ENCODE data around the gene SLC37A1.

SLC37A1 gene

GRCh38 chr21:42500225-42500624, 13.4 kb upstream of the SLC37A1 start:
- no peak for TF ChIP-seq CTCF (IDR thresholded peaks at IDR 0.05)

- TF ChIP-seq CTCF (IDR thresholded peaks at IDR 0.05), result no peak
Observed at GRCh38 chr21:42500736-42501135, 12.9 kb upstream of the SLC37A1 start.

- no peak for TF ChIP-seq CTCF (IDR thresholded peaks at IDR 0.05)
Observed at GRCh38 chr21:42503711-42504110, 9.9 kb upstream of the SLC37A1 start.

- TF ChIP-seq CTCF (IDR thresholded peaks at IDR 0.05), result no peak
Observed at GRCh38 chr21:42505090-42505726, 8.4 kb upstream of the SLC37A1 start.

- TF ChIP-seq CTCF (IDR thresholded peaks at IDR 0.05), result no peak
Observed at GRCh38 chr21:42507418-42507817, 6.2 kb upstream of the SLC37A1 start.

- TF ChIP-seq CTCF (IDR thresholded peaks at IDR 0.05), result no peak
Observed at GRCh38 chr21:42508371-42508770, 5.3 kb upstream of the SLC37A1 start.

- TF ChIP-seq CTCF (IDR thresholded peaks at IDR 0.05), result no peak
Observed at GRCh38 chr21:42509244-42509643, 4.4 kb upstream of the SLC37A1 start.
